Midbrain (tissue), 1 donor: Measurements from ENCODE around the gene XRN1.
"Not testable (repeated sequence)": the region's sequence is repeated elsewhere in the genome, so short reads cannot be mapped to it uniquely, and the experiment has no call there.

ENCODE experiments used
- DNase-seq: peaks from one replicate; lab custom pipeline; 2025; lab: John Stamatoyannopoulos, UW

The XRN1 gene

GRCh38 chr3:142447852-142448823 is at the start of gene XRN1:
Gene XRN1, minus strand, starts transcription at chr3:142448037. Its CDS starts 93 bp downstream, at chr3:142447944.
- peak; percentile 93 for DNase-seq

GRCh38 chr3:142495103-142495502 is 47.3 kb upstream of the XRN1 start:
- DNase-seq, result no peak

GRCh38 chr3:142492184-142492583 is 44.3 kb upstream of the XRN1 start:
- no peak for DNase-seq

GRCh38 chr3:142489572-142490323 is 41.9 kb upstream of the XRN1 start:
- no peak for DNase-seq

GRCh38 chr3:142484912-142485435 is 37.1 kb upstream of the XRN1 start:
- DNase-seq, result no peak

- no peak for DNase-seq
Observed at GRCh38 chr3:142481196-142481595, 33.4 kb upstream of the XRN1 start.

GRCh38 chr3:142470826-142471225 is 23.0 kb upstream of the XRN1 start:
- no peak for DNase-seq

- no peak for DNase-seq
Observed at GRCh38 chr3:142468456-142468855, 20.6 kb upstream of the XRN1 start.

GRCh38 chr3:142467768-142468167 is 19.9 kb upstream of the XRN1 start:
- no peak for DNase-seq

- DNase-seq, result no peak
Observed at GRCh38 chr3:142460689-142461088, 12.9 kb upstream of the XRN1 start.

GRCh38 chr3:142459929-142460328 is 12.1 kb upstream of the XRN1 start:
- DNase-seq, result no peak

GRCh38 chr3:142459096-142459495 is 11.3 kb upstream of the XRN1 start:
- no peak for DNase-seq

GRCh38 chr3:142450881-142451280 is 3.0 kb upstream of the XRN1 start:
- DNase-seq, result no peak

GRCh38 chr3:142450189-142450588 is 2.4 kb upstream of the XRN1 start:
- DNase-seq, result no peak

GRCh38 chr3:142447301-142447851 is 461 bp downstream of the XRN1 start:
- DNase-seq, result peak; percentile 57

- DNase-seq, result no peak
Observed at GRCh38 chr3:142445816-142446254, 2.0 kb downstream of the XRN1 start.

- DNase-seq, result no peak
Observed at GRCh38 chr3:142444343-142444742, 3.5 kb downstream of the XRN1 start.

- not testable (repeated sequence) for DNase-seq
Observed at GRCh38 chr3:142443060-142443459, 4.8 kb downstream of the XRN1 start.

GRCh38 chr3:142439499-142440220 is 8.2 kb downstream of the XRN1 start:
- not testable (repeated sequence) for DNase-seq

- DNase-seq, result not testable (repeated sequence)
Observed at GRCh38 chr3:142438096-142438495, 9.7 kb downstream of the XRN1 start.

- no peak for DNase-seq
Observed at GRCh38 chr3:142436951-142437585, 10.8 kb downstream of the XRN1 start.
